HepG2 (cell line): ENCODE measurements around the gene ATP6V0D1. TPM values are rescaled to one million over a fixed set of nuclear protein-coding genes. Genes with fewer than 3 reads are reported as not detected.

ENCODE experiments used
- AHDC1 ChIP-seq: sonication (generic); formaldehyde crosslinking; IDR thresholded peaks from 2 replicates; pipeline ENCODE4 v1.5.1; 2020; ENCODE audit warnings: mild to moderate bottlenecking, missing genetic modification reagents, borderline replicate concordance
- ATF1 ChIP-seq: IDR thresholded peaks from 2 replicates; pipeline ENCODE4 v1.6.1; 2016; ENCODE audit warnings: mild to moderate bottlenecking, control low read depth
- BRF2 ChIP-seq: sonication (generic); formaldehyde crosslinking; IDR thresholded peaks from 2 replicates; pipeline ENCODE4 v1.8.1; 2022; ENCODE audit warnings: mild to moderate bottlenecking, missing genetic modification reagents
- HDAC1 ChIP-seq: sonication (generic); formaldehyde crosslinking; IDR thresholded peaks from 2 replicates; pipeline ENCODE4 v1.5.1; 2020; ENCODE audit warnings: mild to moderate bottlenecking, missing genetic modification reagents
- IRF2 ChIP-seq: IDR thresholded peaks from 2 replicates; pipeline ENCODE4 v1.6.1; 2018; ENCODE audit warnings: missing genetic modification reagents, missing compliant biosample characterization
- MAX ChIP-seq: IDR thresholded peaks from 2 replicates; pipeline ENCODE4 v1.6.1; 2012; ENCODE audit warnings: inconsistent platforms
- NAIF1 ChIP-seq: sonication (generic); formaldehyde crosslinking; IDR thresholded peaks from 2 replicates; pipeline ENCODE4 v1.5.0; 2020; ENCODE audit warnings: mild to moderate bottlenecking, missing genetic modification reagents, borderline replicate concordance
- NR2F2 ChIP-seq: IDR thresholded peaks from 2 replicates; pipeline ENCODE4 v1.6.1; 2012; ENCODE audit warnings: low read depth, inconsistent platforms, borderline replicate concordance
- POGK ChIP-seq: sonication (generic); formaldehyde crosslinking; conservative IDR thresholded peaks from 2 replicates; pipeline ENCODE4 v1.8.0; 2022; ENCODE audit warnings: mild to moderate bottlenecking, moderate library complexity, missing genetic modification reagents
- TOPORS ChIP-seq: sonication (generic); formaldehyde crosslinking; IDR thresholded peaks from 2 replicates; pipeline ENCODE4 v1.8.0; 2023; ENCODE audit warnings: mild to moderate bottlenecking, missing genetic modification reagents
- ZBTB1 ChIP-seq: sonication (generic); formaldehyde crosslinking; IDR thresholded peaks from 2 replicates; pipeline ENCODE4 v1.4.0; 2020; ENCODE audit warnings: missing genetic modification reagents, borderline replicate concordance
- ZBTB20 ChIP-seq: sonication (generic); formaldehyde crosslinking; IDR thresholded peaks from 2 replicates; pipeline ENCODE4 v1.8.1; 2023; ENCODE audit warnings: missing genetic modification reagents, low read depth, mild to moderate bottlenecking, borderline replicate concordance
- ZGPAT ChIP-seq: IDR thresholded peaks from 2 replicates; pipeline ENCODE4 v1.6.1; 2016; ENCODE audit warnings: mild to moderate bottlenecking
- ZMYM3 ChIP-seq: sonication (generic); formaldehyde crosslinking; IDR thresholded peaks from 2 replicates; pipeline ENCODE4 v1.5.1; 2020; ENCODE audit warnings: mild to moderate bottlenecking, missing genetic modification reagents
- ZNF205 ChIP-seq: IDR thresholded peaks from 2 replicates; pipeline ENCODE4 v1.6.1; 2018; ENCODE audit warnings: missing biosample characterization, missing genetic modification reagents
- ZNF333 ChIP-seq: sonication (generic); formaldehyde crosslinking; IDR thresholded peaks from 2 replicates; pipeline ENCODE4 v1.4.0; 2020; ENCODE audit warnings: mild to moderate bottlenecking, missing genetic modification reagents, borderline replicate concordance
- ZNF615 ChIP-seq: sonication (generic); formaldehyde crosslinking; IDR thresholded peaks from 2 replicates; pipeline ENCODE4 v1.5.0; 2020; ENCODE audit warnings: mild to moderate bottlenecking, missing genetic modification reagents, borderline replicate concordance
- ZNF670 ChIP-seq: sonication (generic); formaldehyde crosslinking; IDR thresholded peaks from 2 replicates; pipeline ENCODE4 v1.8.0; 2022; ENCODE audit warnings: mild to moderate bottlenecking, missing genetic modification reagents, borderline replicate concordance
- ZNF891 ChIP-seq: sonication (generic); formaldehyde crosslinking; IDR thresholded peaks from 2 replicates; pipeline ENCODE4 v1.5.0; 2020; ENCODE audit warnings: mild to moderate bottlenecking, missing genetic modification reagents
- polyA plus RNA-seq, 8 experiments: library from polyadenylated mRNA; depleted of rRNA in 3 of 8; stranded (reverse) in 7 of 8; unstranded in 1 of 8; fragments of >200 nt; fragmentation: Illumina TruSeq in 4 of 8; extraction: Trizol in 4 of 8; gene quantifications; 2 replicates each; pipeline versions ENCODE4 v1.2.1 to v1.2.3, GENCODE V29; 2011 to 2016; ENCODE audit warnings: low read depth in 4 of 8, missing spikeins in 1 of 8, mixed read lengths in 1 of 8; ENCODE audit not compliant: insufficient read depth in 1 of 8
- total RNA-seq, 5 experiments: library from RNA; depleted of rRNA; stranded (reverse); fragments of >200 nt; fragmentation: Illumina TruSeq; extraction: Trizol; gene quantifications; 2 replicates each; pipeline ENCODE4 v1.2.3, GENCODE V29; 2016; ENCODE audit warnings: low read depth in 1 of 5

ATP6V0D1 gene
- total and polyA plus RNA-seq, 2 of the 13 experiments (the other 11 are each of a cell fraction or from before 2014, with no cell fraction given): 51.1 to 61.3 TPM

- no peak for TF ChIP-seq AHDC1 (CRISPR knock-in tag)
- TF ChIP-seq ZGPAT: no peak; the same call in 1 of the 2 replicates
- peak; percentile 17; the same call in 1 of the 2 replicates for TF ChIP-seq ZNF333 (CRISPR knock-in tag)
- 0 out of 2 replicates have a peak, but pooled peaks have one; percentile 39 for TF ChIP-seq IRF2
- no peak for TF ChIP-seq ZNF615 (CRISPR knock-in tag)
- TF ChIP-seq ZNF891: peak; percentile 4; the same call in 1 of the 2 replicates
- peak; percentile 98 for TF ChIP-seq ZMYM3
- peak; percentile 19 for TF ChIP-seq HDAC1
- TF ChIP-seq ZBTB1 (CRISPR knock-in tag): no peak
- TF ChIP-seq NR2F2: no peak
- 0 out of 2 replicates have a peak, but pooled peaks have one; percentile 34 for TF ChIP-seq ZBTB20 (CRISPR knock-in tag)
- no peak for TF ChIP-seq NAIF1 (CRISPR knock-in tag)
- peak; percentile 14; the same call in 1 of the 2 replicates for TF ChIP-seq MAX
- no peak for TF ChIP-seq BRF2
- no peak for TF ChIP-seq ZNF205
- 0 out of 2 replicates have a peak, but pooled peaks have one; percentile 54 for TF ChIP-seq ZNF670 (CRISPR knock-in tag)
- TF ChIP-seq POGK (CRISPR knock-in tag): peak; percentile 66
- TF ChIP-seq ATF1 (CRISPR knock-in tag): no peak
- no peak for TF ChIP-seq TOPORS (CRISPR knock-in tag)
Measured at GRCh38 chr16:67529582-67530012, 48.6 kb upstream of the ATP6V0D1 start (continued).
